GM18498 (cell line): ENCODE data around the gene SNN.
A peak's percentile ranks its signal among the peaks of the same experiment; 100 is the strongest.

Experiments used
- ATAC-seq: cut with Tn5 transposase; IDR thresholded peaks from one replicate; pipeline ENCODE4 v1.9.1; 2021; ENCODE audit warnings: mild to moderate bottlenecking, moderate library complexity; ENCODE audit not compliant: unreplicated experiment

The SNN gene

GRCh38 chr16:11666103-11667055, 1.9 kb upstream of the SNN start:
- ATAC-seq = no peak

DNA sequence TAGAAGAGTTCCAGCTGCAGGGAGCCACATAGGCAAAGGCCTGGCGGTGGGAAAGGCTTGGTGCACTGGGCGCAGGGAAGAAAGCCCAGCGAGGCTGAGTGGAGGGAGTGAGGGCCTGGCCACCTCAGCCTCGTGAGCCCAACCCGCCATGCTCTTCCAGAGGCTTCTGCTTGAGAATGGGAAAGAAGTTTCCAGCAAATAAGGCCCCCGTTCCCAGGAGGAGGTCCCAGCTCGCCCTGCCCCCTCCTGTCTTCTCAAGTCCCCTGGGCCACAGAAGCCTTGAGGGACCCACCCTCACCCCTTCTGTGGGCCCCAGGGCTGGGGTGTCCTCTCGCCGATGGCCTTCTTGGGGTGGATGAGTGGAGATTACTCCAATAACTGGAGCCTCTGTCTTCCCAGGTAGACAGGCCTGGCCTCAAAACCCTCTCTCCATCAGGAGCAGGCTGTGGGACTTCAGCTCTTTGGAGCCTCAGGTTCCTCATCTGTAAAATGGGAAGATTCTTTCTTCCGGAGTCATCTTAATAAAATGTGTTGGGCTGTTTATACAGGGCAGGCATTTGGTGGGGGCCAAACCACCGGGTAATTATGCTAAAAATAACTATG, 933 bp upstream of the SNN start:
- ATAC-seq = no peak

- ATAC-seq = peak; percentile 9
Observed at GRCh38 chr16:11668623-11669379, 546 bp downstream of the SNN start.

GRCh38 chr16:11669380-11670146, 1.3 kb downstream of the SNN start:
- no peak for ATAC-seq

DNA sequence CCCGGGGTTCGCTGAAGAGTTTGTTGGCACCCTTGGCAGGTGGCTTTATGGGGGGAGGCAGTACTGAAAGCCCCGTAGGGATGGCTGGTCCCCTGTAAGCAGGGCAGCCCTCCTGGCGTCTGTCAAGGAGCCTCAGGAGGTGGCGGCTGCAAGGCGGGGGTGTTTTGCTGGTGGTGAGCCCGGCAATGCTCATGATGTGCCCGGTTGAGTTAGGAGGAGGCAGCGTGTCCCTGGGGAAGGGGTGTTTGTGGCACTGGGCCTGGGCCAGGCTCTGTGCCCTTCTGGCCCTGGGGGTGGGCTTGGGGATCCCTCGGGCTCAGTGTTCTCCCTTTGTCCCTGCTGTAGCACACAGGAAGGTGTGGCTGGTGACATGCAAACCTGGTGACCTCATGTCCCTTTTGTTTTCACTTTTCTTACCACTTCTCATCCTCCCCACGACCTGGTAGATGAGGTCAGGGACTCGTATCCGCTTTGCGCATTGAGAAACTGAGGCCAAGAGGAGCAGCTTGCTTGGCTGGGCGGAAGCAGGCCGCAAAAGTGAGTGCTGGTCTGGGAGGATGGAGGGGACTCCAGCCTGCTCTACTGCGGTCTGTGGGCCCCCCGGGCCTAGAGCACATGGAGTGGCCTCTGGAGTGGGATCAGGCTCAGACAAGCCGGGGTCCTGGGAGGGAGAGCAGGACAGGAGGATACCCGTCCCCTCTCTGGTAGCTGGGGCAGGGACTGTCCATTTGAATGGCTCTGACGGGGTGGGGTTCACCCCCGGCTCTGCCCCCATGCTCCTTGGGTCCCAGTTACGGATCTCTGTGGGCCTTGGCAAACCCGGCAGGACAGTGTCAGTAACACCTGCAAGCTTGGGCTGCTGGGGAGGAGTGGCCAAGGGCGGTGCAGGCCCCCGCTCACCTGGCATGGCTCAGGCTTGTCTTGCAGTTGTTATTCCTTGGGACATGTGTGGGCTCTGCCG, 2.2 kb downstream of the SNN start:
- peak; percentile 26 for ATAC-seq

- ATAC-seq = no peak
Observed at GRCh38 chr16:11671271-11671670, 3.0 kb downstream of the SNN start.

- no peak for ATAC-seq
Observed at GRCh38 chr16:11671676-11672075, 3.4 kb downstream of the SNN start.

- no peak for ATAC-seq
Observed at GRCh38 chr16:11672206-11673090, 4.2 kb downstream of the SNN start.

GRCh38 chr16:11673091-11674000, 5.1 kb downstream of the SNN start:
- ATAC-seq = no peak

DNA sequence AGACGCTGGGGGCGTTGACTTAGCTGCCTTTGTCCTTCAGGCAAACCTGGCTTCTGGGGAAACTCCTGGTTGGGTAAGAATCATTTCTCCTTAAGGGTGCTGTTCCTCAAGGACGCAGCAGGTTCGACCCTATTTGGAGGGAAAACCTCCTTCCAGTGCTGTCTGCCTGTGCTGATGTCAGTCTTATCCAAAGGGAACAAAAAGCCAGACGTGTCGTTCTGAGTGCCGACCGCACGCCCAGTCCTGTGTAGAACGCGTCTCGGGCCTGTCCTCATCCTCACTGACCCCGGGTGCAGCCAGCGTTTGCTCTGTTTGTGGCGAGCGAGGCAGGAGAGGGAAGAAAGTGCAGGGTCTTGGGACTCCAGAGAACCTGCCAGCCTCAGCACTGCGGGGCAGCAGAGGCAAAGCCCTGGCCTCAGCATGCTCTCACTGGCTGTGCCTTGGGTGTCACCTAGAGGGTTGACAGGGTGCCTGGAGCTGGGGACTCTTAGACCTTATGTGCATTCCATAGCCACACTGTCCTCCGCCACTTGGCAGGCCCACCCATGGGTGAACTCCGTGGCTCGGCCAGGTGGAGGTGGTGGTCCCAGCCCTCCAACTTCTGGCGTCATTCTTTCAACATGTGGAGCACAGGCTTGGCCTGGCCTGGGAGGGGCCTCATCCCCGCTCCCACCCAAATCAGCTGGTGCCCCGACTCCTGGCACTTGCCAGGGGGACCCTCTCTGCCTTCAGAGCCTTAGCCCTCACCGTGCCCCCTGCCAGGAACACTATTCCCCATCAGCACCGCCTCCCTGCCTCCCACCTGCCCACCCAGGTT, 6.0 kb downstream of the SNN start:
- no peak for ATAC-seq

DNA sequence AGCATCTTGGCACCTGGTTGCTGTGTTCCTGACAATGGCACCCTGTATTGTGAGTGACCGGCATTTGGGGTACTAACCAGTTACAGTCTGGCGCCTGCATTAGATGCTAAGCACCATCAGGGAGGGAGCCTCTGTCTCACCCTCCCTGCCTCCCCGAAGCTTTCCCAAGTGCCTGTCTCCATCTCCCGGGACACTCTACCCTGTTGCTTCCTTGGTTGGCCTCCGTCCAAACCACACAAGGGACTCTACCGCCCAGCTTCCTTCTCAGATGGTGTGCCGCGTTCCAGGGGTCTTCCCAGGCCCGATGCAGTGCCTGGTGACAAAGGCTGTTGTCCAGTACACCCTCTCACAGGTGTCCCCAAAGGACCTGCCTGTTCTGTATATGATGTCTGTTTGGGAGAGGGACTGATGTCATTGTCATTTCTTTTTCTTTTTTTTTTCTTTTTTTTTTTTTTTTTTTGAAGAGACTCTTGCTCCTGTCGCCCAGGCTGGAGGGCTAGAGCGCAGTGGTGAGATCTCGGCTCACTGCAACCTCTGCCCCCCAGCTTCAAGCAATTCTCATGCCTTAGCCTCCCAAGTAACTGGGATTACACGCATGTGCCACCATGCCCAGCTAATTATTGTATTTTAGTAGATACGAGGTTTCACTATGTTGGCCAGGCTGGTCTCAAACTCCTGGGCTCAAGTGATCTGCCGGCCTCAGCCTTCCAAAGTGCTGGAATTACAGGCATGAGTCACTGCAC, 6.7 kb downstream of the SNN start:
- ATAC-seq = no peak

DNA sequence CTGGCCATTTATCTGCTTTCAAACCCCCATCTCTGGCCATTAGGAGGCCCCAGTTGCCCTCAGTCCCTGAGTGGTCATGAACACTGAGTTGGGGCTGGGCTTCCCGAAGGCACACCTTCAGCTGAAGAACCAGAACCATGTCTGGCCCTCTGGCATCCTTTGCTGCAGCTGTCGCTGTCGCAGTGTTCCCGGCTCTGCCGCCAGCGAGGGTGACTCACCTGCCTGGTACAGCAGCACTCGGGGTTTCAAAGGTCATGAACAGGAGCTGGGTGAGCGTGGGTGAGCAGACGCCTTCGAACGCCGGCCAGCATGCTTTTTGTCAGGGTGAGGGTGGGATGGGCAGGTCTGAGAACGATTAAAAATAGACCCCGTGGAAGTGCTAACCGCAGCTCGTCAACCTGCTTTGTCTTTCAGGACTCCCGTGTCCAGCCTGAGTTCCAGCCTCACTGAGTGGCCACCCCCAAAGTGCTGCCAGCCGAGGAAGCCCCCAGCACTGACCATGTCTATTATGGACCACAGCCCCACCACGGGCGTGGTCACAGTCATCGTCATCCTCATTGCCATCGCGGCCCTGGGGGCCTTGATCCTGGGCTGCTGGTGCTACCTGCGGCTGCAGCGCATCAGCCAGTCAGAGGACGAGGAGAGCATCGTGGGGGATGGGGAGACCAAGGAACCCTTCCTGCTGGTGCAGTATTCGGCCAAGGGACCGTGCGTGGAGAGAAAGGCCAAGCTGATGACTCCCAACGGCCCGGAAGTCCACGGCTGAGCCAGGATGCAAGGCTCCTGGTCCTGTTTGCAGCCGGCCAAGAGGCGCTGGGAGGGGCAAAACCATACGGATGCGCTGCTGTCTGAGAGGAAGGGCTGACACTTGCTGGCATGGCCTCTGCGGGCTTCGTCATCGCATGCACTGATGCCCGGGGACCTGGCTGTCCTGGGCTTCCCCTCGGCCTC, 7.6 kb downstream of the SNN start:
- ATAC-seq = no peak

GRCh38 chr16:11676799-11677198, 8.5 kb downstream of the SNN start:
- ATAC-seq = no peak

- no peak for ATAC-seq
Observed at GRCh38 chr16:11677451-11677951, 9.2 kb downstream of the SNN start.
